Measurements from ENCODE around the gene VAV3.

DNA sequence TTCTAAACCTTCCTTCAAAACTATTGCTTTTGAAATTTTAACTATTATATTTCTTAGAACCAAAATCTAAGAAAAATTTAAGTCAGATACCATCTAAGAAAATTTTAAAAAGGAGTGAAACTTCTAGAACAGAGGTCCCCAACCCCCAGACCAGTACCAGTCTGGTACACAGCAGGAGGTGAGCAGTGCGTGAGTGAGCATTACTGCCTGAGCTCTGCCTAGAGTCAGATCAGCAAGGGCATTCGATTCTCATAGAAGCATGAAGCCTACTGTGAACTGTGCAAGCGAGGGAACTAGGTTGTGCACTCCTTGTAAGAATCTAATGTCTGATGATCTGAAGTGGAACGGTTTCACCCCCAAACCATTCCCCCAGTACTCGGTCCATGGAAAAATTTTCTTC, 106.7 kb downstream of the VAV3 start:
- no peak for TF ChIP-seq PCBP2 (optimal IDR thresholded peaks at IDR 0.05; ENCODE audit: low read depth, low read length, poor library complexity, severe bottlenecking)
- TF ChIP-seq, protein P1, sequence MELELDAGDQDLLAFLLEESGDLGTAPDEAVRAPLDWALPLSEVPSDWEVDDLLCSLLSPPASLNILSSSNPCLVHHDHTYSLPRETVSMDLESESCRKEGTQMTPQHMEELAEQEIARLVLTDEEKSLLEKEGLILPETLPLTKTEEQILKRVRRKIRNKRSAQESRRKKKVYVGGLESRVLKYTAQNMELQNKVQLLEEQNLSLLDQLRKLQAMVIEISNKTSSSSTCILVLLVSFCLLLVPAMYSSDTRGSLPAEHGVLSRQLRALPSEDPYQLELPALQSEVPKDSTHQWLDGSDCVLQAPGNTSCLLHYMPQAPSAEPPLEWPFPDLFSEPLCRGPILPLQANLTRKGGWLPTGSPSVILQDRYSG (CRISPR knock-in tag; IDR thresholded peaks at IDR 0.05) = no peak
- TF ChIP-seq JUN (CRISPR knock-in tag; IDR thresholded peaks at IDR 0.05) = no peak
- TF ChIP-seq POLR2AphosphoS5 (IDR thresholded peaks at IDR 0.05; ENCODE audit: low read depth, low read length) = no peak
- TF ChIP-seq, protein P2, sequence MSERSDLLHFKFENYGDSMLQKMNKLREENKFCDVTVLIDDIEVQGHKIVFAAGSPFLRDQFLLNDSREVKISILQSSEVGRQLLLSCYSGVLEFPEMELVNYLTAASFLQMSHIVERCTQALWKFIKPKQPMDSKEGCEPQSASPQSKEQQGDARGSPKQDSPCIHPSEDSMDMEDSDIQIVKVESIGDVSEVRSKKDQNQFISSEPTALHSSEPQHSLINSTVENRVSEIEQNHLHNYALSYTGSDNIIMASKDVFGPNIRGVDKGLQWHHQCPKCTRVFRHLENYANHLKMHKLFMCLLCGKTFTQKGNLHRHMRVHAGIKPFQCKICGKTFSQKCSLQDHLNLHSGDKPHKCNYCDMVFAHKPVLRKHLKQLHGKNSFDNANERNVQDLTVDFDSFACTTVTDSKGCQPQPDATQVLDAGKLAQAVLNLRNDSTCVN (CRISPR knock-in tag; IDR thresholded peaks at IDR 0.05; ENCODE audit: borderline replicate concordance) = no peak
- TF ChIP-seq, protein P3, sequence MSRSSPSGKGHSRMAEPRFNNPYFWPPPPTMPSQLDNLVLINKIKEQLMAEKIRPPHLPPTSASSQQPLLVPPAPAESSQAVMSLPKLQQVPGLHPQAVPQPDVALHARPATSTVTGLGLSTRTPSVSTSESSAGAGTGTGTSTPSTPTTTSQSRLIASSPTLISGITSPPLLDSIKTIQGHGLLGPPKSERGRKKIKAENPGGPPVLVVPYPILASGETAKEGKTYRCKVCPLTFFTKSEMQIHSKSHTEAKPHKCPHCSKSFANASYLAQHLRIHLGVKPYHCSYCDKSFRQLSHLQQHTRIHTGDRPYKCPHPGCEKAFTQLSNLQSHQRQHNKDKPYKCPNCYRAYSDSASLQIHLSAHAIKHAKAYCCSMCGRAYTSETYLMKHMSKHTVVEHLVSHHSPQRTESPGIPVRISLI (CRISPR knock-in tag; IDR thresholded peaks at IDR 0.05; ENCODE audit: borderline replicate concordance) = no peak
- TF ChIP-seq, protein P4, sequence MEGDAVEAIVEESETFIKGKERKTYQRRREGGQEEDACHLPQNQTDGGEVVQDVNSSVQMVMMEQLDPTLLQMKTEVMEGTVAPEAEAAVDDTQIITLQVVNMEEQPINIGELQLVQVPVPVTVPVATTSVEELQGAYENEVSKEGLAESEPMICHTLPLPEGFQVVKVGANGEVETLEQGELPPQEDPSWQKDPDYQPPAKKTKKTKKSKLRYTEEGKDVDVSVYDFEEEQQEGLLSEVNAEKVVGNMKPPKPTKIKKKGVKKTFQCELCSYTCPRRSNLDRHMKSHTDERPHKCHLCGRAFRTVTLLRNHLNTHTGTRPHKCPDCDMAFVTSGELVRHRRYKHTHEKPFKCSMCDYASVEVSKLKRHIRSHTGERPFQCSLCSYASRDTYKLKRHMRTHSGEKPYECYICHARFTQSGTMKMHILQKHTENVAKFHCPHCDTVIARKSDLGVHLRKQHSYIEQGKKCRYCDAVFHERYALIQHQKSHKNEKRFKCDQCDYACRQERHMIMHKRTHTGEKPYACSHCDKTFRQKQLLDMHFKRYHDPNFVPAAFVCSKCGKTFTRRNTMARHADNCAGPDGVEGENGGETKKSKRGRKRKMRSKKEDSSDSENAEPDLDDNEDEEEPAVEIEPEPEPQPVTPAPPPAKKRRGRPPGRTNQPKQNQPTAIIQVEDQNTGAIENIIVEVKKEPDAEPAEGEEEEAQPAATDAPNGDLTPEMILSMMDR (CRISPR knock-in tag; IDR thresholded peaks at IDR 0.05) = no peak
- no peak for TF ChIP-seq SALL2 (CRISPR knock-in tag; IDR thresholded peaks at IDR 0.05)
- TF ChIP-seq ATF1 (CRISPR knock-in tag; IDR thresholded peaks at IDR 0.05) = no peak
- TF ChIP-seq ZNF879 (CRISPR knock-in tag; IDR thresholded peaks at IDR 0.05) = no peak
